IMR-90 (cell line): ENCODE results near the gene GBE1.

Source experiments
- BHLHE40 ChIP-seq: fragments of 150-350 bp; IDR thresholded peaks from 2 replicates; pipeline ENCODE4 v1.6.1; 2016; ENCODE audit warnings: mild to moderate bottlenecking, low read depth, low read length
- CTCF ChIP-seq: conservative IDR thresholded peaks from 2 replicates; pipeline ENCODE4 v1.5.1; 2012; ENCODE audit warnings: mild to moderate bottlenecking, low read depth, low read length, improper control_type of control experiment
- POLR2A ChIP-seq: IDR thresholded peaks from 2 replicates; pipeline ENCODE4 v1.6.1; 2012; ENCODE audit warnings: mild to moderate bottlenecking, low read depth, low read length
- USF2 ChIP-seq: fragments of 150-350 bp; IDR thresholded peaks from 2 replicates; pipeline ENCODE4 v1.6.1; 2017; ENCODE audit warnings: mild to moderate bottlenecking, antibody characterized with exemption, low read length, low read depth

- no peak for TF ChIP-seq CTCF
- no peak for TF ChIP-seq POLR2A
- TF ChIP-seq USF2 = no peak
- no peak for TF ChIP-seq BHLHE40
Observed at GRCh38 chr3:81769299-81769698, 7.9 kb upstream of the GBE1 start.
